ENCODE results near the gene DCC.

The DCC gene

GRCh38 chr18:52322307-52322706, 17.7 kb upstream of the DCC start:
- no peak for TF ChIP-seq CTCF (IDR thresholded peaks at IDR 0.05; ENCODE audit: low read depth, low read length)
- no peak for DNase-seq (ENCODE audit: low read depth, low spot score)
- in situ Hi-C loops (cut with HindIII; ENCODE audit: low sequenced_read_pairs) = no loop called here
- no peak overlapping the region for H3K4me3 ChIP-seq (ENCODE audit: low read depth, low read length)

- no peak for TF ChIP-seq CTCF (IDR thresholded peaks at IDR 0.05; ENCODE audit: low read depth, low read length)
- no peak for DNase-seq (ENCODE audit: low read depth, low spot score)
Measured at GRCh38 chr18:52323802-52324201, 16.2 kb upstream of the DCC start.

GRCh38 chr18:52325997-52326396, 14.0 kb upstream of the DCC start:
- in situ Hi-C loops (cut with HindIII; ENCODE audit: low sequenced_read_pairs) = no loop called here
- TF ChIP-seq CTCF (IDR thresholded peaks at IDR 0.05; ENCODE audit: low read depth, low read length) = no peak
- DNase-seq (ENCODE audit: low read depth, low spot score) = peak; percentile 61
- H3K4me3 ChIP-seq (ENCODE audit: low read depth, low read length) = no peak overlapping the region

More at GRCh38 chr18:52323802-52324201, 16.2 kb upstream of the DCC start:
- in situ Hi-C loops (cut with HindIII; ENCODE audit: low sequenced_read_pairs) = no loop called here
- H3K4me3 ChIP-seq (ENCODE audit: low read depth, low read length) = no peak overlapping the region

- no peak for TF ChIP-seq CTCF (IDR thresholded peaks at IDR 0.05; ENCODE audit: low read depth, low read length)
- DNase-seq (ENCODE audit: low read depth, low spot score) = no peak
- H3K4me3 ChIP-seq (ENCODE audit: low read depth, low read length) = no peak overlapping the region
- in situ Hi-C loops (cut with HindIII; ENCODE audit: low sequenced_read_pairs) = no loop called here
Measured at GRCh38 chr18:52333860-52334259, 6.1 kb upstream of the DCC start.

- no peak overlapping the region for H3K4me3 ChIP-seq (ENCODE audit: low read depth, low read length)
- in situ Hi-C loops (cut with HindIII; ENCODE audit: low sequenced_read_pairs) = no loop called here
- TF ChIP-seq CTCF (IDR thresholded peaks at IDR 0.05; ENCODE audit: low read depth, low read length) = no peak
- no peak for DNase-seq (ENCODE audit: low read depth, low spot score)
Measured at GRCh38 chr18:52334307-52334706, 5.7 kb upstream of the DCC start.

GRCh38 chr18:52334896-52335295, 5.1 kb upstream of the DCC start:
- in situ Hi-C loops (cut with HindIII; ENCODE audit: low sequenced_read_pairs) = no loop called here
- no peak for TF ChIP-seq CTCF (IDR thresholded peaks at IDR 0.05; ENCODE audit: low read depth, low read length)
- H3K4me3 ChIP-seq (ENCODE audit: low read depth, low read length) = no peak overlapping the region
- DNase-seq (ENCODE audit: low read depth, low spot score) = peak; percentile 82

GRCh38 chr18:52337276-52337675, 2.7 kb upstream of the DCC start:
- in situ Hi-C loops (cut with HindIII; ENCODE audit: low sequenced_read_pairs) = no loop called here
- TF ChIP-seq CTCF (IDR thresholded peaks at IDR 0.05; ENCODE audit: low read depth, low read length) = no peak
- no peak overlapping the region for H3K4me3 ChIP-seq (ENCODE audit: low read depth, low read length)
- DNase-seq (ENCODE audit: low read depth, low spot score) = peak; percentile 64
